Mesothelial cell of epicardium (in vitro differentiated cells): ENCODE measurements around the gene ATXN1. TPM values are rescaled to one million over a fixed set of nuclear protein-coding genes. Genes with fewer than 3 reads are reported as not detected.
A peak's percentile ranks its signal among the peaks of the same experiment; 100 is the strongest.

Source experiments
- DNase-seq, 2 experiments: peaks; one replicate each; pipeline ENCODE4 v3.0.0; 2021; ENCODE audit warnings: low spot score in 2 of 2; ENCODE audit not compliant: unreplicated experiment in 2 of 2
- H3K27ac Mint-ChIP-seq: 2 replicates; pipeline ENCODE4 v1.8.0; 2021; ENCODE audit warnings: mixed read lengths
- H3K27me3 Mint-ChIP-seq: 2 replicates; pipeline ENCODE4 v1.8.0; 2021; ENCODE audit warnings: low read depth, mixed read lengths
- H3K36me3 Mint-ChIP-seq: 2 replicates; pipeline ENCODE4 v1.8.0; 2021; ENCODE audit warnings: mixed read lengths
- H3K4me1 Mint-ChIP-seq: 2 replicates; pipeline ENCODE4 v1.8.0; 2021; ENCODE audit warnings: mixed read lengths
- H3K4me3 Mint-ChIP-seq: 2 replicates; pipeline ENCODE4 v1.8.0; 2021; ENCODE audit warnings: mild to moderate bottlenecking, moderate library complexity, mixed read lengths
- H3K9me3 Mint-ChIP-seq: 2 replicates; pipeline ENCODE4 v1.8.0; 2021; ENCODE audit warnings: mixed read lengths
- CTCF ChIP-seq: fragments of 200-600 bp; sonication (generic); IDR thresholded peaks from one replicate; pipeline ENCODE4 v1.5.0; 2021; ENCODE audit warnings: antibody characterized with exemption; ENCODE audit not compliant: unreplicated experiment
- total RNA-seq: library from RNA; stranded (reverse); gene quantifications from 3 replicates; pipeline ENCODE4 v1.2.1, GENCODE V29; 2021

ATXN1 gene
- total RNA-seq = 54.6 to 62.9 TPM (median 59.5 TPM) in 3 replicates

- DNase-seq = peak; percentile 41 to 74
- Mint-ChIP-seq H3K4me3 (peak within 1 kb of the TSS; percentile 97), H3K36me3 (no peaks in the 10 kb centered on the region), H3K27ac (peak within 1 kb of the TSS; percentile 99), H3K27me3 (no peaks in the 10 kb centered on the region), H3K9me3 (no peaks in the 10 kb centered on the region), H3K4me1 (peaks cover 52% of the 10 kb centered on the region)
- TF ChIP-seq CTCF = no peak
Observed at GRCh38 chr6:16760516-16761470, at the start of gene ATXN1. TSS of gene ATXN1 (minus strand) at chr6:16761460.

- Mint-ChIP-seq H3K4me3 (no peak overlapping the region), H3K9me3 (peaks cover 50% of the 10 kb centered on the region), H3K4me1 (peaks cover 10% of the 10 kb centered on the region), H3K36me3 (peaks cover 17% of the 10 kb centered on the region), H3K27me3 (no peaks in the 10 kb centered on the region), H3K27ac (no peak overlapping the region)
- no peak for DNase-seq
- no peak for TF ChIP-seq CTCF
Observed at GRCh38 chr6:16810411-16810810, 49.2 kb upstream of the ATXN1 start.

DNA sequence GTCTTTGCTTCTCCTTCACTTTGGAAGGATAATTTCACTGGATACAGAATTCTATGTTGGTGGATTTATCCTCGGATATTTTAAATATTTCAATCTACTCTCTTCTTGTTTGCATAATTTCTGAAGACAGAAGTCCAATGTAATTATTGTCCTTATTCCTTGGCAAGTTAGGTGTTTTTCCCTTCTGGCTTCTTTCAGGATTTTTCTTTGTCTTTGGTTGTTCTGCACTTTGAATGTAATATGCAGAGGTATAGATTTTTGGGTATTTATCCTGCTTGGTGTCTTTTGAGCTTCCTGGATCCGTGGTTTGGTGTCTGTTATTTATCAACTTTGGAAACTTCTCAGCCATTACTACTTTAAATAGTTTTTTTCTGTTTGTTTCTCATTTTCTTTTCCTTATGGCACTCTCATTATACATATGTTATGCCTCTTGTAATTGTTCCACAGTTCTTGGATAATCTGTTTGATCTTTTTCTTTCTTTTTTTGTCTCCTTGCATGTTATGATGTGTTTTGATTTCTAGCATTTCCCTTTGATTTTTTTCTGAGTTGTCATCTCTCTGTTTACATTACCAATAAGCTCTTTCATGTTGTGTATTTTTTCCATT, 48.6 kb upstream of the ATXN1 start:
- Mint-ChIP-seq H3K36me3 (peaks cover 17% of the 10 kb centered on the region), H3K4me3 (no peak overlapping the region), H3K27ac (no peak overlapping the region), H3K4me1 (peaks cover 15% of the 10 kb centered on the region), H3K9me3 (peaks cover 50% of the 10 kb centered on the region), H3K27me3 (no peaks in the 10 kb centered on the region)
- no peak for DNase-seq
- no peak for TF ChIP-seq CTCF

DNA sequence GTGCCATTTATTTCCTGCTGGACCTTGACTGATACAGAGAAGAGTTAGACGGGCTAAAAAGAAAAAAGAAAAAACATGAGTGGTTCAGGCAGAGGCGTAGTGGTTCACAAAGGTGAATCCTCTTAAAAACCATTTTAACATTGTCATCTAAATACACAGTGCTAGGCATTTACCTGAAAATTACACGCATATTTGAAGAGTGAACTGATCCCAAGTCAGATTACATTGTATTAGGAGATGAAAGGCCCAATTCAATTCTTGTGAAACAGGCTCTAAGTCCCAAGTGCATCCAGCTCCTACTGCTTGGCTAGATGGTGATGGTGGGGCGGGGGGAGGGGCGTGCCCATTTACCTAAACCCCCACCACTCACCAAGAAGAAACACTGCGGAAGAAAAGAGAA, 46.7 kb upstream of the ATXN1 start:
- peaks cover 14% of the 10 kb centered on the region for H3K36me3 Mint-ChIP-seq
- no peak overlapping the region for H3K27ac Mint-ChIP-seq

GRCh38 chr6:16806363-16806762, 45.1 kb upstream of the ATXN1 start:
- peaks cover 40% of the 10 kb centered on the region for H3K4me1 Mint-ChIP-seq
- no peaks in the 10 kb centered on the region for H3K27me3 Mint-ChIP-seq
- no peak for DNase-seq
- H3K36me3 Mint-ChIP-seq = peaks cover 14% of the 10 kb centered on the region
- H3K27ac Mint-ChIP-seq = no peak overlapping the region
- H3K9me3 Mint-ChIP-seq = peaks cover 25% of the 10 kb centered on the region
- TF ChIP-seq CTCF = no peak
- H3K4me3 Mint-ChIP-seq = no peak overlapping the region

More for the DNA sequence above, 46.7 kb upstream of the ATXN1 start:
- H3K4me1 Mint-ChIP-seq = peaks cover 33% of the 10 kb centered on the region
- no peak for TF ChIP-seq CTCF
- H3K27me3 Mint-ChIP-seq = no peaks in the 10 kb centered on the region
- peaks cover 39% of the 10 kb centered on the region for H3K9me3 Mint-ChIP-seq
- DNase-seq = no peak
- no peak overlapping the region for H3K4me3 Mint-ChIP-seq
